Skeletal muscle satellite cell (primary cell): Measurements from ENCODE around the gene GCAT. TPM values are rescaled to one million over a fixed set of nuclear protein-coding genes. Genes with fewer than 3 reads are reported as not detected.

Source experiments
- H3K27me3 ChIP-seq: 2 replicates; pipeline ENCODE4 v1.7.0; 2013; ENCODE audit warnings: low read length; ENCODE audit not compliant: control insufficient read depth, insufficient read depth
- H3K36me3 ChIP-seq: 2 replicates; pipeline ENCODE4 v1.7.0; 2013; ENCODE audit warnings: mild to moderate bottlenecking, control low read depth, low read length; ENCODE audit not compliant: insufficient read depth
- H3K4me1 ChIP-seq: 2 replicates; pipeline ENCODE4 v1.7.0; 2013; ENCODE audit warnings: low read length; ENCODE audit not compliant: control insufficient read depth, insufficient read depth
- H3K4me2 ChIP-seq: 2 replicates; pipeline ENCODE4 v1.7.0; 2013; ENCODE audit warnings: mild to moderate bottlenecking, low read length
- H3K4me3 ChIP-seq: 2 replicates; pipeline ENCODE4 v1.7.0; 2013; ENCODE audit warnings: low read length
- H3K9ac ChIP-seq: 2 replicates; pipeline ENCODE4 v1.7.0; 2013; ENCODE audit warnings: mild to moderate bottlenecking, low read depth, low read length, moderate library complexity
- H3K9me3 ChIP-seq: replicated peaks from 2 replicates; pipeline ENCODE4 v1.7.0; 2013; ENCODE audit warnings: mild to moderate bottlenecking, control low read depth, low read length
- total RNA-seq: library from RNA; depleted of rRNA; stranded (reverse); fragments of >200 nt; gene quantifications from 2 replicates; pipeline ENCODE4 v1.2.3, GENCODE V29; 2012; rRNA removed

The GCAT gene
- total RNA-seq = 31.7 and 46.1 TPM in 2 replicates

GRCh38 chr22:37807410-37808293 is at the start of gene GCAT:
Gene GCAT, plus strand, starts transcription at chr22:37807934. Its CDS starts 34 bp downstream, at chr22:37807968.
- Histone ChIP-seq H3K4me1 (peaks cover 39% of the 10 kb centered on the region), H3K9me3 (no peaks in the 10 kb centered on the region), H3K4me2 (peak within 1 kb of the TSS; percentile 99), H3K27me3 (no peaks in the 10 kb centered on the region), H3K4me3 (peak within 1 kb of the TSS; percentile 73), H3K36me3 (no peaks in the 10 kb centered on the region), H3K9ac (peak within 1 kb of the TSS; percentile 97)

DNA sequence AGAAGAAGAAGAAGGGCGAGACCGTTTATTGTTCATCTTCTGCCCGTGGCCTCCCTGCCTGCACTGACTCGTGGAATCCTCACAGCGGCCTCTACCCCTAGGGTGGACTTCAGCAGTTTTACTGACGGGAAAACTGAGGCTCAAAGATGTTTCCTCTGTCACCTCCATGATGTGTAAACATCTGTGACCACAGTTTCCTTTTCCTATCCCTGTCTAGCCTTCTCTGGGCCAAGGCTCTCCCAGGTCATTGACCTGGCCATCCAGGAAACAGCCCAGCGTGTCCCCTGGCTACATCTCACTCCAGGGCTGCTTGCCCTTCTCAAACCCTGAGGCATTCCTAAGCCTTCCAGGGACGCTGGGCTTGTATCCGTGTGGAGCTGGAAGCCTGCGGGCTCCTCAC is 49.0 kb upstream of the GCAT start:
- no peak overlapping the region for H3K4me2 ChIP-seq
- H3K4me3 ChIP-seq = no peak overlapping the region
- H3K9me3 ChIP-seq = no peaks in the 10 kb centered on the region
- peaks cover 8% of the 10 kb centered on the region for H3K4me1 ChIP-seq
- H3K9ac ChIP-seq = no peak overlapping the region
- peaks cover 93% of the 10 kb centered on the region for H3K36me3 ChIP-seq
- no peaks in the 10 kb centered on the region for H3K27me3 ChIP-seq

- Histone ChIP-seq H3K9ac (no peak overlapping the region), H3K4me1 (peaks cover 2% of the 10 kb centered on the region), H3K4me3 (no peak overlapping the region), H3K9me3 (no peaks in the 10 kb centered on the region), H3K27me3 (no peaks in the 10 kb centered on the region), H3K36me3 (peaks cover 94% of the 10 kb centered on the region), H3K4me2 (no peak overlapping the region)
Observed at GRCh38 chr22:37759281-37759680, 48.5 kb upstream of the GCAT start.

GRCh38 chr22:37760152-37760551 is 47.6 kb upstream of the GCAT start:
- no peaks in the 10 kb centered on the region for H3K27me3 ChIP-seq
- H3K4me3 ChIP-seq = no peak overlapping the region
- no peaks in the 10 kb centered on the region for H3K4me1 ChIP-seq
- no peaks in the 10 kb centered on the region for H3K9me3 ChIP-seq
- no peak overlapping the region for H3K4me2 ChIP-seq
- H3K36me3 ChIP-seq = peaks cover 91% of the 10 kb centered on the region
- no peak overlapping the region for H3K9ac ChIP-seq

GRCh38 chr22:37762389-37762836 is 45.3 kb upstream of the GCAT start:
- no peaks in the 10 kb centered on the region for H3K27me3 ChIP-seq
- H3K36me3 ChIP-seq = peaks cover 84% of the 10 kb centered on the region

GRCh38 chr22:37763012-37763411 is 44.7 kb upstream of the GCAT start:
- no peaks in the 10 kb centered on the region for H3K4me1 ChIP-seq
- H3K27me3 ChIP-seq = no peaks in the 10 kb centered on the region
- H3K9ac ChIP-seq = no peak overlapping the region
- H3K4me3 ChIP-seq = no peak overlapping the region
- H3K4me2 ChIP-seq = no peak overlapping the region
- H3K9me3 ChIP-seq = no peaks in the 10 kb centered on the region
- H3K36me3 ChIP-seq = peaks cover 84% of the 10 kb centered on the region

More at GRCh38 chr22:37762389-37762836, 45.3 kb upstream of the GCAT start:
- H3K9ac ChIP-seq = no peak overlapping the region
- no peaks in the 10 kb centered on the region for H3K4me1 ChIP-seq
- H3K4me3 ChIP-seq = no peak overlapping the region
- no peaks in the 10 kb centered on the region for H3K9me3 ChIP-seq
- no peak overlapping the region for H3K4me2 ChIP-seq

DNA sequence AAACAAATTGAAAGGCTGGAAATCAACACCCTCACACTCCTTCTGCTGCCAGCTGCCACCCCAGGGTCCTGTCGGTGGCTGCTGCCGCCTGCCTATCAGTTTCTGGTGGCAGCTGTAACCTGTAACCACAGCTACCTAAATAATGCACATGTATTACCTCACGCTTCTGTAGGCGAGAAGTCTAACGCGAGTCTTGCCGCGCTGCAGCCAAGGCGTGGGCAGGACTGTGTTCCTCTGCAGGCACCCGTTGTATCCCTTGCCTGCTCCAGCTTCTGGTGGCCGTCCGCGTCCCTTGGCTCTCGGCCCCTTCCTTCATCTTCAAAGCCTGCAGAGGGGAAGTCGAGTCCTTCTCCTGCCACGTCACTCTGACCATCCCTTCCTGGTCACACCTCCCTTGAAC is 44.1 kb upstream of the GCAT start:
- H3K27me3 ChIP-seq = no peaks in the 10 kb centered on the region
- H3K4me2 ChIP-seq = no peak overlapping the region
- H3K9ac ChIP-seq = no peak overlapping the region
- H3K9me3 ChIP-seq = no peaks in the 10 kb centered on the region
- H3K4me1 ChIP-seq = no peaks in the 10 kb centered on the region
- H3K4me3 ChIP-seq = no peak overlapping the region
- peaks cover 83% of the 10 kb centered on the region for H3K36me3 ChIP-seq

- no peak overlapping the region for H3K9ac ChIP-seq
- H3K4me2 ChIP-seq = no peak overlapping the region
- peaks cover 83% of the 10 kb centered on the region for H3K36me3 ChIP-seq
- H3K4me3 ChIP-seq = no peak overlapping the region
- no peaks in the 10 kb centered on the region for H3K9me3 ChIP-seq
- no peaks in the 10 kb centered on the region for H3K4me1 ChIP-seq
- no peaks in the 10 kb centered on the region for H3K27me3 ChIP-seq
Observed at GRCh38 chr22:37764622-37765021, 43.1 kb upstream of the GCAT start.

GRCh38 chr22:37765498-37765897 is 42.2 kb upstream of the GCAT start:
- no peak overlapping the region for H3K9ac ChIP-seq
- no peaks in the 10 kb centered on the region for H3K9me3 ChIP-seq
- H3K36me3 ChIP-seq = peaks cover 77% of the 10 kb centered on the region
- H3K4me1 ChIP-seq = no peaks in the 10 kb centered on the region
- no peak overlapping the region for H3K4me3 ChIP-seq
- no peaks in the 10 kb centered on the region for H3K27me3 ChIP-seq
- no peak overlapping the region for H3K4me2 ChIP-seq

GRCh38 chr22:37765953-37766576 is 41.7 kb upstream of the GCAT start:
- Histone ChIP-seq H3K27me3 (no peaks in the 10 kb centered on the region), H3K4me1 (no peaks in the 10 kb centered on the region), H3K9ac (no peak overlapping the region), H3K4me3 (no peak overlapping the region), H3K9me3 (no peaks in the 10 kb centered on the region), H3K4me2 (no peak overlapping the region), H3K36me3 (peaks cover 74% of the 10 kb centered on the region)

DNA sequence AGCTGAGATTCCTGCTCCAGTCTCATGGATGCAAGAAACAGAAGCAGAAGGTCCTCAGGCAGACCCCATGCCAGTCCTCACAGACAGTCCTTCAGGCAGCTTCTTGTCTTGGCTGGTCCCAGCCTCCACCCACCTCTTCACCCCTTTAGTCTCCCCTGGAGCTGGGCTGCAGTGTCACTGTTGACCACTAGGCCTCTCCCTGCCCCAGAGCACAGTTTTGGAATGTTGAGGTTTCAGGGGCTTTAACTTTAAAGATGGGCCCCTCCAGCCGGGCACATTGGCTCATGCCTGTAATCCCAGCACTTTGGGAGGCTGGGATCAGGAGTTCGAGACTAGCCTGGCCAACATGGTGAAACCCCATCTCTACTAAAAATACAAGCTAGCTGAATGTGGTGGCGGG is 39.5 kb upstream of the GCAT start:
- H3K9ac ChIP-seq = no peak overlapping the region
- no peak overlapping the region for H3K4me2 ChIP-seq
- no peaks in the 10 kb centered on the region for H3K9me3 ChIP-seq
- H3K36me3 ChIP-seq = peaks cover 77% of the 10 kb centered on the region
- no peak overlapping the region for H3K4me3 ChIP-seq
- H3K4me1 ChIP-seq = no peaks in the 10 kb centered on the region
- no peaks in the 10 kb centered on the region for H3K27me3 ChIP-seq
